ENCODE data around the gene CDH5.

- TF ChIP-seq CTCF (IDR thresholded peaks at IDR 0.05; ENCODE audit: insufficient read depth, low read length, poor library complexity, severe bottlenecking) (no peak), EZH2phosphoT487 (conservative IDR thresholded peaks at IDR 0.05; ENCODE audit: low read length) (no peak)
These were observed 25.5 kb downstream of the CDH5 start for GRCh38 chr16:66391726-66392670.

Measured in SU-DHL-6 (cell line).